ENCODE measurements around the gene PRLR. TPM values are rescaled to one million over a fixed set of nuclear protein-coding genes. Genes with fewer than 3 reads are reported as not detected.

Gene PRLR
- total RNA-seq, 1 donor from 2014 or later: 0.93 TPM

DNA sequence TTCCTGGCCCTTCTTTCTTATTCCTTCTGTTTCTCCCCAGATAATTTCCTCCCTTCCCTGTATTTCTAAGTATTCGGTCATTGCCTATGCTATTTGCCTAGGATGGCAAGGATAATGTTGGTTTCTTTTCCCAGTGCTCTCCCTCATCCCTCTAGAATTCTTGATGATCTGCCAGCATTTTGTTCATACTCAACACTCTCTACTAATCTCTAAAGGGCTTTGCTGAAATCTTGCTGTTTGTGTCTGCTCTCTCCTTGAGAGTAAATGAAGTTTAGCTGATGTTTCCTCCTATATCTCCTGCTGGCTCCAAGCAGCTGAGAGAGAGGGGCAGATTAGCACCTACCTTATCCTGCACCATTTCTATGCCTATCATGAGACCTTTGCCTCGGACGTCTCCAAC is 220.6 kb downstream of the PRLR start:
- no peak for FAIRE-seq

DNA sequence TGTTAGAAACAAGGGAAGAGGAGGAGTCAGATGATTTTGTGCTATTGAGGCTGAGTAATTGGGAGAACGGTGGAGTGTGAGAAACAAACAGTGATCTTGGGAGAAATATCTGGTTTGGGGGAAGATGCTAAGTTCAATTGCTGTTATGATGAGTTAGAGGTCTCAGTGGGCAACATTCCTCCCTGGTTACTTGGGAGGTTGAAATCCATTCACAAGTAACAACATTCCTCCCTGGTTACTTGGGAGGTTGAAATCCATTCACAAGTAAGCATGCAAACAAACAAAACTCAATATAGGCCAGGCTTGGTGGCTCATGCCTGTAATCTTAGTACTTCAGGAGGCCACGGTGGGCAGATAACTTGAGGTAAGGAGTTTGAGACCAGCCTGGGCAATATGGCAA is 221.3 kb downstream of the PRLR start:
- H4K20me1 ChIP-seq (ENCODE audit: insufficient read depth, low read length): no peaks in the 10 kb centered on the region
- FAIRE-seq (no peak), DNase-seq (ENCODE audit: low read depth) (no peak)
- Mint-ChIP-seq H3K4me1 (ENCODE audit: low read depth, unreplicated experiment) (no peaks in the 10 kb centered on the region), H3K9me3 (ENCODE audit: unreplicated experiment) (peaks cover 3% of the 10 kb centered on the region), H3K27me3 (ENCODE audit: low read depth, unreplicated experiment) (peaks cover 7% of the 10 kb centered on the region), H3K36me3 (ENCODE audit: low read depth, unreplicated experiment) (no peaks in the 10 kb centered on the region), H3K27ac (ENCODE audit: unreplicated experiment) (no peak overlapping the region), H3K4me3 (ENCODE audit: unreplicated experiment) (no peak overlapping the region)
- H3K27ac ChIP-seq (ENCODE audit: low read depth, low read length): no peak overlapping the region
- H3K27me3 ChIP-seq (ENCODE audit: insufficient read depth, low read length): peaks cover 8% of the 10 kb centered on the region
- no peak overlapping the region for H2AFZ ChIP-seq (ENCODE audit: low read depth, low read length)
- H3K9ac ChIP-seq (ENCODE audit: low read length): no peak overlapping the region
- no peaks in the 10 kb centered on the region for H3K9me3 ChIP-seq (ENCODE audit: insufficient read depth, low read depth, low read length)
- no peaks in the 10 kb centered on the region for H3K4me1 ChIP-seq (ENCODE audit: insufficient read depth, low read length)
- no peaks in the 10 kb centered on the region for H3K36me3 ChIP-seq (ENCODE audit: insufficient read depth, low read length)
- no peak for TF ChIP-seq EZH2 (IDR thresholded peaks at IDR 0.05; ENCODE audit: insufficient read depth, low read length)
- TF ChIP-seq, protein P1, sequence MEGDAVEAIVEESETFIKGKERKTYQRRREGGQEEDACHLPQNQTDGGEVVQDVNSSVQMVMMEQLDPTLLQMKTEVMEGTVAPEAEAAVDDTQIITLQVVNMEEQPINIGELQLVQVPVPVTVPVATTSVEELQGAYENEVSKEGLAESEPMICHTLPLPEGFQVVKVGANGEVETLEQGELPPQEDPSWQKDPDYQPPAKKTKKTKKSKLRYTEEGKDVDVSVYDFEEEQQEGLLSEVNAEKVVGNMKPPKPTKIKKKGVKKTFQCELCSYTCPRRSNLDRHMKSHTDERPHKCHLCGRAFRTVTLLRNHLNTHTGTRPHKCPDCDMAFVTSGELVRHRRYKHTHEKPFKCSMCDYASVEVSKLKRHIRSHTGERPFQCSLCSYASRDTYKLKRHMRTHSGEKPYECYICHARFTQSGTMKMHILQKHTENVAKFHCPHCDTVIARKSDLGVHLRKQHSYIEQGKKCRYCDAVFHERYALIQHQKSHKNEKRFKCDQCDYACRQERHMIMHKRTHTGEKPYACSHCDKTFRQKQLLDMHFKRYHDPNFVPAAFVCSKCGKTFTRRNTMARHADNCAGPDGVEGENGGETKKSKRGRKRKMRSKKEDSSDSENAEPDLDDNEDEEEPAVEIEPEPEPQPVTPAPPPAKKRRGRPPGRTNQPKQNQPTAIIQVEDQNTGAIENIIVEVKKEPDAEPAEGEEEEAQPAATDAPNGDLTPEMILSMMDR (IDR thresholded peaks at IDR 0.05; ENCODE audit: insufficient read depth, low read depth, low read length): no peak
- H3K79me2 ChIP-seq (ENCODE audit: insufficient read depth, low read length): no peaks in the 10 kb centered on the region
- H3K4me3 ChIP-seq (ENCODE audit: insufficient read depth, low read depth, low read length): no peak overlapping the region
- no peak overlapping the region for H3K4me2 ChIP-seq (ENCODE audit: low read length)

More for the DNA sequence above, 220.6 kb downstream of the PRLR start:
- no peaks in the 10 kb centered on the region for H3K4me1 Mint-ChIP-seq (ENCODE audit: low read depth, unreplicated experiment)
- Histone ChIP-seq H3K4me2 (ENCODE audit: low read length) (no peak overlapping the region), H3K36me3 (ENCODE audit: insufficient read depth, low read length) (no peaks in the 10 kb centered on the region), H3K9ac (ENCODE audit: low read length) (no peak overlapping the region), H3K79me2 (ENCODE audit: insufficient read depth, low read length) (no peaks in the 10 kb centered on the region), H3K27me3 (ENCODE audit: insufficient read depth, low read length) (peaks cover 6% of the 10 kb centered on the region), H3K4me3 (ENCODE audit: insufficient read depth, low read depth, low read length) (no peak overlapping the region), H2AFZ (ENCODE audit: low read depth, low read length) (no peak overlapping the region), H3K4me1 (ENCODE audit: insufficient read depth, low read length) (no peaks in the 10 kb centered on the region), H3K9me3 (ENCODE audit: insufficient read depth, low read depth, low read length) (no peaks in the 10 kb centered on the region), H3K27ac (ENCODE audit: low read depth, low read length) (no peak overlapping the region), H4K20me1 (ENCODE audit: insufficient read depth, low read length) (no peaks in the 10 kb centered on the region)
- no peak overlapping the region for H3K4me3 Mint-ChIP-seq (ENCODE audit: unreplicated experiment)
- no peak for DNase-seq (ENCODE audit: low read depth)
- TF ChIP-seq, protein P1 (IDR thresholded peaks at IDR 0.05; ENCODE audit: insufficient read depth, low read depth, low read length): no peak
- TF ChIP-seq EZH2 (IDR thresholded peaks at IDR 0.05; ENCODE audit: insufficient read depth, low read length): no peak
- peaks cover 3% of the 10 kb centered on the region for H3K27me3 Mint-ChIP-seq (ENCODE audit: low read depth, unreplicated experiment)
- no peak overlapping the region for H3K27ac Mint-ChIP-seq (ENCODE audit: unreplicated experiment)
- peaks cover 3% of the 10 kb centered on the region for H3K9me3 Mint-ChIP-seq (ENCODE audit: unreplicated experiment)
- no peaks in the 10 kb centered on the region for H3K36me3 Mint-ChIP-seq (ENCODE audit: low read depth, unreplicated experiment)

DNA sequence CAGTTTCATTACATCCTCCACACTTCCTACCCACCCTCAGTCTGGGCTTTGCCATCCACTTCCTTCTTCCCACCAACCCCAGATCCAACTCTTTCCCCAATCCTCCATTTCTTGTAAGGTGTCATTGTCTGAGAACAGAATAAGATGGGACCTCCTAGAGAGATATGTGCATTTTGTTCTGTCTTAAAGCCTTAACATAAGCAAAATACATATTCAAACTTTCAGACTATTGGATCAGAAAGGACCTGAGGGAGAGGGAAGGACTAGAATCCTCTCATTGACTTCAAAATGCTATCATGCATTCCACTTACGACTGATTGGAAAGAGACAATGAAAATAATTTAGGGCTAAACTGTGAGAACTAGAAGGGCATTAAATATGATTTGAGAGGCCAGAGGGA is 225.5 kb downstream of the PRLR start:
- peaks cover 16% of the 10 kb centered on the region for H3K27me3 Mint-ChIP-seq (ENCODE audit: low read depth, unreplicated experiment)
- H3K4me1 ChIP-seq (ENCODE audit: insufficient read depth, low read length): no peaks in the 10 kb centered on the region
- no peaks in the 10 kb centered on the region for H3K9me3 ChIP-seq (ENCODE audit: insufficient read depth, low read depth, low read length)
- H3K27ac ChIP-seq (ENCODE audit: low read depth, low read length): no peak overlapping the region
- no peak overlapping the region for H3K4me2 ChIP-seq (ENCODE audit: low read length)
- H3K4me3 Mint-ChIP-seq (ENCODE audit: unreplicated experiment): no peak overlapping the region
- H3K36me3 ChIP-seq (ENCODE audit: insufficient read depth, low read length): no peaks in the 10 kb centered on the region
- H3K27me3 ChIP-seq (ENCODE audit: insufficient read depth, low read length): peaks cover 15% of the 10 kb centered on the region
- FAIRE-seq (no peak), DNase-seq (ENCODE audit: low read depth) (no peak)
- H3K79me2 ChIP-seq (ENCODE audit: insufficient read depth, low read length): no peaks in the 10 kb centered on the region
- no peak overlapping the region for H3K4me3 ChIP-seq (ENCODE audit: insufficient read depth, low read depth, low read length)
- H3K27ac Mint-ChIP-seq (ENCODE audit: unreplicated experiment): no peak overlapping the region
- peaks cover 3% of the 10 kb centered on the region for H3K9me3 Mint-ChIP-seq (ENCODE audit: unreplicated experiment)
- no peaks in the 10 kb centered on the region for H3K4me1 Mint-ChIP-seq (ENCODE audit: low read depth, unreplicated experiment)
- no peaks in the 10 kb centered on the region for H3K36me3 Mint-ChIP-seq (ENCODE audit: low read depth, unreplicated experiment)
- no peaks in the 10 kb centered on the region for H4K20me1 ChIP-seq (ENCODE audit: insufficient read depth, low read length)
- H3K9ac ChIP-seq (ENCODE audit: low read length): no peak overlapping the region
- no peak overlapping the region for H2AFZ ChIP-seq (ENCODE audit: low read depth, low read length)
- TF ChIP-seq EZH2 (IDR thresholded peaks at IDR 0.05; ENCODE audit: insufficient read depth, low read length): no peak
- TF ChIP-seq, protein P1 (IDR thresholded peaks at IDR 0.05; ENCODE audit: insufficient read depth, low read depth, low read length): no peak

Data from astrocyte (in vitro differentiated cells and primary cell).